ENCODE data around the gene PARVA.

DNA sequence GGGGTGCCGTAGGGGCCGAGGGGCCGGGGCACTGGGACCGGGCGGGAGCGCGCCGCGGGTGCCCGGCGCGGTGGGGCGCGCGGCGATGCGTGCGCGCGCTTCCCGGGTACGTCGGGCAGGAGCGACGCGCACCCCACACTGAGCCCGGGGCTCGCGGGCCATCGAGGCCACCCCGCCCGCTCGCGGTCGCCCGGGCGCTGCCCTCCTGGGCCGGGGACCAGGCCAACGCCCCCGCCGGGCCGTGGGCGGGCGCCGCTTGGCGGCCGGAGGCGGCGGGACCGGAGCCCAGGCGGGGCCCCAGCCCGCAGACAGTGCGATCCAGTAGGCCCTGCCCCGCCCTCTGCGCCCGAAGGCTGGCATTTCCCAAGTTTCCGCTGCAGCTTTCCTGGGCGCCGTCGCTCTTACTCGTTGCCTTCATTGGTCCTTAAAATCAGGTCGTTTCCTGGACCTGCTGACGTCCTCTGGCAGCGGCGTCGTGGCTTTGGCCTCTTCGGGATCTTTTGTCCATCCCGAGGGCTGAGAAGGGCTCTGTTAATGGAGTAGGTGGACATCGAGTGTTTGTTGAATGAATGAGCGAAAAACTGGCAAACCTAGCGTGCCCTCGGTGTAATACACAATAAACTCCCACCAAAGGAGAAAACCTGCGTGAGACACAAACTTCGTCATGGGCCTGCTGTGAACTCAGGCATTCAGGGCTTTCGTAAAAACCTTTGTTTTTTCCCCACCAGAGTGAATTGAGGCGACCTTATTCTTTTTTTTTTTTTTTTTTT is 638 bp downstream of the PARVA start:
- TF ChIP-seq, protein P1, sequence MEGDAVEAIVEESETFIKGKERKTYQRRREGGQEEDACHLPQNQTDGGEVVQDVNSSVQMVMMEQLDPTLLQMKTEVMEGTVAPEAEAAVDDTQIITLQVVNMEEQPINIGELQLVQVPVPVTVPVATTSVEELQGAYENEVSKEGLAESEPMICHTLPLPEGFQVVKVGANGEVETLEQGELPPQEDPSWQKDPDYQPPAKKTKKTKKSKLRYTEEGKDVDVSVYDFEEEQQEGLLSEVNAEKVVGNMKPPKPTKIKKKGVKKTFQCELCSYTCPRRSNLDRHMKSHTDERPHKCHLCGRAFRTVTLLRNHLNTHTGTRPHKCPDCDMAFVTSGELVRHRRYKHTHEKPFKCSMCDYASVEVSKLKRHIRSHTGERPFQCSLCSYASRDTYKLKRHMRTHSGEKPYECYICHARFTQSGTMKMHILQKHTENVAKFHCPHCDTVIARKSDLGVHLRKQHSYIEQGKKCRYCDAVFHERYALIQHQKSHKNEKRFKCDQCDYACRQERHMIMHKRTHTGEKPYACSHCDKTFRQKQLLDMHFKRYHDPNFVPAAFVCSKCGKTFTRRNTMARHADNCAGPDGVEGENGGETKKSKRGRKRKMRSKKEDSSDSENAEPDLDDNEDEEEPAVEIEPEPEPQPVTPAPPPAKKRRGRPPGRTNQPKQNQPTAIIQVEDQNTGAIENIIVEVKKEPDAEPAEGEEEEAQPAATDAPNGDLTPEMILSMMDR (conservative IDR thresholded peaks at IDR 0.05): no peak; the same call in 1 of the 2 replicates
- no peak for TF ChIP-seq EZH2 (IDR thresholded peaks at IDR 0.05; ENCODE audit: low read depth)
